ENCODE measurements around the gene TENM4.

Gene TENM4

DNA sequence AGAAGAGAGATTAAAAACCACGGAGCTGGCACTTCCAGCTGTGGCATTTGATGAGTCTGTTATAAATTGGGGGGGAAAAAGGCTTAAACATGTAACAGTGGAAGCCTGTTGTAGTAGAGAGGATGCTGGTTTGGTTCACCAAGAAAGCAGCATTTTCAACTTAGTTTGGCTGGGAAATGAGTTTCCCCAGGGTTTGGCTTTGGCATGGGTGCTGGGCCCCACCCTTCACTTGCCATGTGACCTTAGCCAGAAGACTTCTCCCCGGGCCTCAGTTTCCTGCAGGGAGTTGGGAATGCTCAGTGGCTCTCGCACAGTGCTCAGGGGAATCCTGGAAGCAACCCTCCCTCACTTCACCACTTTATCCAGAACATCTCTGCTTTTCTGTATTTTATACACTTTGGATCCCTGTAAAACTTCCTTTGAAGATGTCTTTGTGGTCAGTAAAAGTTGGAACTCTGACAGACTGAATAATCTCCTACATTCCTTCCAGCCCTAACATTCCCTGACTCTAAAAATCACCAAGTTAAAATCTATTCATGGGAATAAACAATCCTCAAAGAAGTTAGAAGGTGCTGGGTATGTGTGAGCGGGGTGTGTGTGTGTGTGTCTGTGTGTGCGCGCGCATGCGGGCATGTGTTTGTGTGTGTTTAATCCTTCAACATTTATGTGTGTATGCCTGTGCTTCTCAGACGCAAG lies 166.0 kb downstream of the TENM4 start:
- POLR2A ChIA-PET = no interaction called here
- no peaks in the 10 kb centered on the region for H3K36me3 ChIP-seq (ENCODE audit: control insufficient read depth in 2 of 2, insufficient read depth in 1 of 2, low read length in 2 of 2)
- no peaks in the 10 kb centered on the region for H3K4me1 ChIP-seq (ENCODE audit: control insufficient read depth, insufficient read depth, low read length)
- no peak overlapping the region for H3K4me3 ChIP-seq (ENCODE audit: low read depth, low read length)
- no peak for TF ChIP-seq ZNF184 (tag by site-specific recombination; IDR thresholded peaks at IDR 0.05)
- TF ChIP-seq ZBTB49 (tag by site-specific recombination; IDR thresholded peaks at IDR 0.05; ENCODE audit: low read depth) = no peak
- TF ChIP-seq, protein P1, sequence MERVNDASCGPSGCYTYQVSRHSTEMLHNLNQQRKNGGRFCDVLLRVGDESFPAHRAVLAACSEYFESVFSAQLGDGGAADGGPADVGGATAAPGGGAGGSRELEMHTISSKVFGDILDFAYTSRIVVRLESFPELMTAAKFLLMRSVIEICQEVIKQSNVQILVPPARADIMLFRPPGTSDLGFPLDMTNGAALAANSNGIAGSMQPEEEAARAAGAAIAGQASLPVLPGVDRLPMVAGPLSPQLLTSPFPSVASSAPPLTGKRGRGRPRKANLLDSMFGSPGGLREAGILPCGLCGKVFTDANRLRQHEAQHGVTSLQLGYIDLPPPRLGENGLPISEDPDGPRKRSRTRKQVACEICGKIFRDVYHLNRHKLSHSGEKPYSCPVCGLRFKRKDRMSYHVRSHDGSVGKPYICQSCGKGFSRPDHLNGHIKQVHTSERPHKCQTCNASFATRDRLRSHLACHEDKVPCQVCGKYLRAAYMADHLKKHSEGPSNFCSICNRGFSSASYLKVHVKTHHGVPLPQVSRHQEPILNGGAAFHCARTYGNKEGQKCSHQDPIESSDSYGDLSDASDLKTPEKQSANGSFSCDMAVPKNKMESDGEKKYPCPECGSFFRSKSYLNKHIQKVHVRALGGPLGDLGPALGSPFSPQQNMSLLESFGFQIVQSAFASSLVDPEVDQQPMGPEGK (tag by site-specific recombination; IDR thresholded peaks at IDR 0.05) = no peak
- no peak for TF ChIP-seq ZNF391 (tag by site-specific recombination; IDR thresholded peaks at IDR 0.05; ENCODE audit: borderline replicate concordance, low read depth)
- no peak for TF ChIP-seq ZFP41 (tag by site-specific recombination; IDR thresholded peaks at IDR 0.05; ENCODE audit: borderline replicate concordance)
- TF ChIP-seq KLF8 (tag by site-specific recombination; IDR thresholded peaks at IDR 0.05) = no peak
- TF ChIP-seq ZNF707 (tag by site-specific recombination; IDR thresholded peaks at IDR 0.05) = no peak
- TF ChIP-seq ZNF48 (tag by site-specific recombination; IDR thresholded peaks at IDR 0.05) = no peak
- TF ChIP-seq ZNF239 (tag by site-specific recombination; IDR thresholded peaks at IDR 0.05) = no peak
- no peak for TF ChIP-seq ZNF121 (tag by site-specific recombination; IDR thresholded peaks at IDR 0.05)
- no peak for TF ChIP-seq ZNF175 (tag by site-specific recombination; IDR thresholded peaks at IDR 0.05)
- TF ChIP-seq, protein P2, sequence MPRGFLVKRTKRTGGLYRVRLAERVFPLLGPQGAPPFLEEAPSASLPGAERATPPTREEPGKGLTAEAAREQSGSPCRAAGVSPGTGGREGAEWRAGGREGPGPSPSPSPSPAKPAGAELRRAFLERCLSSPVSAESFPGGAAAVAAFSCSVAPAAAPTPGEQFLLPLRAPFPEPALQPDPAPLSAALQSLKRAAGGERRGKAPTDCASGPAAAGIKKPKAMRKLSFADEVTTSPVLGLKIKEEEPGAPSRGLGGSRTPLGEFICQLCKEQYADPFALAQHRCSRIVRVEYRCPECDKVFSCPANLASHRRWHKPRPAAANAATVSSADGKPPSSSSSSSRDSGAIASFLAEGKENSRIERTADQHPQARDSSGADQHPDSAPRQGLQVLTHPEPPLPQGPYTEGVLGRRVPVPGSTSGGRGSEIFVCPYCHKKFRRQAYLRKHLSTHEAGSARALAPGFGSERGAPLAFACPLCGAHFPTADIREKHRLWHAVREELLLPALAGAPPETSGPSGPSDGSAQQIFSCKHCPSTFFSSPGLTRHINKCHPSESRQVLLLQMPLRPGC (tag by site-specific recombination; IDR thresholded peaks at IDR 0.05) = no peak
- TF ChIP-seq ZFHX2 (tag by site-specific recombination; conservative IDR thresholded peaks at IDR 0.05) = no peak
- no peak for TF ChIP-seq HOXC10 (CRISPR knock-in tag; IDR thresholded peaks at IDR 0.05)
- no peak overlapping the region for H3K27ac ChIP-seq (ENCODE audit: extremely low read depth, low read depth, low read length)
- H3K9me3 ChIP-seq (ENCODE audit: control insufficient read depth, insufficient read depth, low read depth, low read length) = no peaks in the 10 kb centered on the region
- CTCF ChIA-PET = no interaction called here

DNA sequence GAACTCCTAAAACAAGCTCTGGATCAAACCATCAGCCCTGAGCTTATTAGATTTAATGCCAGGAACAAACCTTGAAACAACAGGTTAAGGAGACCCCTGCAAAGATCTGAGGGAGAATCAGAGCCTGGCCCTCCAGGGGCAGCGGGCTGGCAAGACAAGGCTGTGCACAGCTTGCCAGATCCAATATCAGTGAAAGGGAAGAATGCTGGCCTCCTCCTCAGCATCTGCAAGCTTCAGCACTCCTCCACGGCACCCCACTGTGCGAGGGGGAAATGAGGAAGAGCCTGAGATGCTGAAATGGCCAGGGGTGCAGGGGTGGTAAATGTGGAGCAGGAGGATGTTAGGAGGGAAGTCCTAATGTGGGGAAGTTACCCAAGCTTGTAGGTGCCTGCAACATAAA lies 167.0 kb downstream of the TENM4 start:
- no peaks in the 10 kb centered on the region for H3K9me3 ChIP-seq (ENCODE audit: control insufficient read depth, insufficient read depth, low read depth, low read length)
- no peak overlapping the region for H3K4me3 ChIP-seq (ENCODE audit: low read depth, low read length)
- H3K27ac ChIP-seq (ENCODE audit: extremely low read depth, low read depth, low read length) = no peak overlapping the region
- no peaks in the 10 kb centered on the region for H3K36me3 ChIP-seq (ENCODE audit: control insufficient read depth in 2 of 2, insufficient read depth in 1 of 2, low read length in 2 of 2)
- TF ChIP-seq ATF2 (tag by site-specific recombination; IDR thresholded peaks at IDR 0.05; ENCODE audit: low read depth) (no peak), ZIC2 (tag by site-specific recombination; IDR thresholded peaks at IDR 0.05) (peak; percentile 59)
- ChIA-PET POLR2A (no interaction called here), CTCF (interaction anchor here (0.6 kb wide), 1 partner anchor 284 kb away, joined by 10 read pairs; no protein-coding TSS in a partner anchor)
- no peaks in the 10 kb centered on the region for H3K4me1 ChIP-seq (ENCODE audit: control insufficient read depth, insufficient read depth, low read length)
